ENCODE data around the gene TINAGL1. TPM values are rescaled to one million over a fixed set of nuclear protein-coding genes. Genes with fewer than 3 reads are reported as not detected.

Gene TINAGL1
- total and polyA plus RNA-seq, 2 of the 13 experiments (the other 11 are each of a cell fraction or from before 2014, with no cell fraction given) = 24.7 to 76.8 TPM

GRCh38 chr1:31549809-31550620 is 26.3 kb upstream of the TINAGL1 start (continued):
- peak; percentile 55; the same call in 1 of the 2 replicates for TF ChIP-seq PAXIP1 (CRISPR knock-in tag; conservative IDR thresholded peaks at IDR 0.05)
- TF ChIP-seq HNRNPH1 (optimal IDR thresholded peaks at IDR 0.05; ENCODE audit: low read depth, low read length) = no peak
- no peak for TF ChIP-seq NR2F2 (IDR thresholded peaks at IDR 0.05; ENCODE audit: borderline replicate concordance, low read depth)
- TF ChIP-seq CENPT (CRISPR knock-in tag; IDR thresholded peaks at IDR 0.05; ENCODE audit: low read depth) = no peak
- no peak for TF ChIP-seq CHD2 (IDR thresholded peaks at IDR 0.05; ENCODE audit: low read depth, low read length)
- TF ChIP-seq POLR2A (IDR thresholded peaks at IDR 0.05; ENCODE audit: insufficient read depth in 1 of 2, low read depth in 2 of 2, low read length in 2 of 2) = peak in 1 of 2 experiments; percentile 4; a peak in 1 of 4 replicates
- TF ChIP-seq DRAP1 (CRISPR knock-in tag; IDR thresholded peaks at IDR 0.05) = no peak; the same call in 1 of the 2 replicates
- no peak for TF ChIP-seq ZSCAN5A (CRISPR knock-in tag; IDR thresholded peaks at IDR 0.05; ENCODE audit: borderline replicate concordance)
- TF ChIP-seq ZNF430 (CRISPR knock-in tag; IDR thresholded peaks at IDR 0.05) = 0 out of 2 replicates have a peak, but pooled peaks have one; percentile 56
- no peak for TF ChIP-seq ZBTB10 (CRISPR knock-in tag; IDR thresholded peaks at IDR 0.05; ENCODE audit: borderline replicate concordance)
- 0 out of 4 replicates have a peak, but pooled peaks of 1 of the 2 experiments have one; percentile 11 for TF ChIP-seq REST (IDR thresholded peaks at IDR 0.05; ENCODE audit: borderline replicate concordance in 1 of 2, low read depth in 1 of 2, low read length in 2 of 2)
- TF ChIP-seq SMC3 (IDR thresholded peaks at IDR 0.05; ENCODE audit: low read length) = no peak
- TF ChIP-seq CC2D1A (CRISPR knock-in tag; IDR thresholded peaks at IDR 0.05) = no peak
- TF ChIP-seq IRX3 (CRISPR knock-in tag; IDR thresholded peaks at IDR 0.05; ENCODE audit: borderline replicate concordance, low read depth) = no peak
- peak; percentile 36; the same call in 1 of the 2 replicates for TF ChIP-seq HDAC2 (CRISPR knock-in tag; IDR thresholded peaks at IDR 0.05)
- no peak for TF ChIP-seq ETV6 (CRISPR knock-in tag; conservative IDR thresholded peaks at IDR 0.05)
- no peak for TF ChIP-seq HDAC1 (CRISPR knock-in tag; IDR thresholded peaks at IDR 0.05)

Measured in HepG2 (cell line).